GM12878 (cell line): ENCODE results near the gene TMEM214. TPM values are rescaled to one million over a fixed set of nuclear protein-coding genes. Genes with fewer than 3 reads are reported as not detected.

Experiments
- ATAC-seq: fragments of 200-7000 bp; cut with Tn5 transposase; 3 replicates; pipeline ENCODE4 v1.9.1; 2020; ENCODE audit warnings: mild to moderate bottlenecking, moderate library complexity
- BruUV-seq: library from RNA; stranded (reverse); fragments of 400-500 nt; replicated peaks from 2 replicates; lab custom pipeline; 2021; lab: Mats Ljungman, UMichigan
- CTCF ChIA-PET: fragments of 300-600 bp; sonication (Branson Sonifier 250); formaldehyde crosslinking; extraction: SDS; loops from one replicate; lab custom pipeline; 2021; ENCODE audit warnings: inconsistent platforms; lab: Yijun Ruan, JAX
- POLR2A ChIA-PET: fragments of 350-600 bp; formaldehyde crosslinking; extraction: SDS; loops from one replicate; lab custom pipeline; 2021; ENCODE audit warnings: inconsistent platforms; lab: Charles Lee
- RAD21 ChIA-PET: fragments of 300-600 bp; sonication (Branson Sonifier 250); formaldehyde crosslinking; loops from one replicate; lab custom pipeline; 2023; ENCODE audit warnings: antibody characterized with exemption; ENCODE audit not compliant: unreplicated experiment; lab: Charles Lee
- SMC1A ChIA-PET: fragments of 300-600 bp; sonication (Branson Sonifier 250); formaldehyde crosslinking; loops from one replicate; lab custom pipeline; 2023; ENCODE audit not compliant: unreplicated experiment, uncharacterized antibody; lab: Charles Lee
- DNase-seq: peaks from one replicate; pipeline ENCODE4 v3.0.0-alpha.2; 2011; ENCODE audit warnings: low read depth, low spot score
- FAIRE-seq: peaks from 3 replicates; lab custom pipeline; 2011; peaks lifted over from hg19 to GRCh38; lab: Jason Lieb, UNC
- H2AFZ ChIP-seq: 2 replicates; pipeline ENCODE4 v1.6.0; 2011; ENCODE audit warnings: low read depth, low read length, control low read depth; ENCODE audit not compliant: control insufficient read depth
- H3K27ac ChIP-seq: 2 replicates; pipeline ENCODE4 v1.5.1; 2011; ENCODE audit warnings: control low read depth; ENCODE audit not compliant: control insufficient read depth, insufficient read depth
- H3K27me3 ChIP-seq, 2 experiments: replicated peaks in 1 of 2; 2 replicates each; pipeline versions ENCODE4 v1.6.0 to v1.6.1; 2011; ENCODE audit warnings: low read length in 1 of 2; ENCODE audit not compliant: control insufficient read depth in 2 of 2, insufficient read depth in 2 of 2
- H3K36me3 ChIP-seq, 2 experiments: 2 replicates each; pipeline ENCODE4 v1.5.1; 2011; ENCODE audit warnings: low read length in 1 of 2; ENCODE audit not compliant: control insufficient read depth in 2 of 2, insufficient read depth in 2 of 2
- H3K4me1 ChIP-seq: 2 replicates; pipeline ENCODE4 v1.6.1; 2011; ENCODE audit warnings: mild to moderate bottlenecking, low read length, moderate library complexity, mixed read lengths; ENCODE audit not compliant: control insufficient read depth, insufficient read depth
- H3K4me2 ChIP-seq: 2 replicates; pipeline ENCODE4 v1.6.0; 2011; ENCODE audit warnings: control low read depth; ENCODE audit not compliant: control insufficient read depth, insufficient read depth
- H3K4me3 ChIP-seq: fragments of 200-600 bp; sonication (generic); 2 replicates; pipeline ENCODE4 v1.5.1; 2016
- H3K79me2 ChIP-seq: 2 replicates; pipeline ENCODE4 v1.6.0; 2011; ENCODE audit warnings: low read length; ENCODE audit not compliant: control insufficient read depth, insufficient read depth
- H3K9ac ChIP-seq: 2 replicates; pipeline ENCODE4 v1.8.0; 2011; ENCODE audit warnings: low read length, control low read depth, mixed read lengths; ENCODE audit not compliant: control insufficient read depth, insufficient read depth
- H3K9me3 ChIP-seq: replicated peaks from 3 replicates; pipeline ENCODE4 v1.5.1; 2011; ENCODE audit warnings: mild to moderate bottlenecking, low read length; ENCODE audit not compliant: control insufficient read depth, insufficient read depth
- H4K20me1 ChIP-seq: 2 replicates; pipeline ENCODE4 v1.6.0; 2011; ENCODE audit not compliant: control insufficient read depth, insufficient read depth
- MXI1 ChIP-seq: fragments of 150-350 bp; IDR thresholded peaks from 2 replicates; pipeline ENCODE4 v1.6.1; 2011; ENCODE audit warnings: low read depth, mild to moderate bottlenecking, inconsistent platforms, low read length, improper control_type of control experiment
- PKNOX1 ChIP-seq: fragments of 450-650 bp; IDR thresholded peaks from 2 replicates; pipeline ENCODE4 v1.6.1; 2016; ENCODE audit warnings: mild to moderate bottlenecking
- RELA ChIP-seq: fragments of 450-650 bp; IDR thresholded peaks from 2 replicates; pipeline ENCODE4 v1.8.0; 2014; ENCODE audit warnings: borderline replicate concordance; ENCODE audit not compliant: partially characterized antibody
- WGBS: methylation state at CpG from one replicate; pipeline ENCODE4 v1.1.6; 2016; ENCODE audit warnings: low lambda C conversion rate; ENCODE audit not compliant: insufficient replicate concordance, insufficient coverage; ENCODE audit errors: missing lambda C conversion rate; 5-methylcytosine and 5-hydroxymethylcytosine counted together
- in situ Hi-C: fragments of 300-500 bp; cut with MboI; formaldehyde crosslinking; loops from 9 replicates; pipeline ENCODE4 v1.14.3; 2018; ENCODE audit warnings: mixed read lengths
- intact Hi-C: fragments of 100-400 bp; cut with micrococcal nuclease; formaldehyde crosslinking; loops from one replicate; pipeline ENCODE4 v1.14.2; 2022; ENCODE audit not compliant: unreplicated experiment
- polyA plus RNA-seq, 11 experiments: library from polyadenylated mRNA; depleted of rRNA in 4 of 11; unstranded in 6 of 11; stranded (reverse) in 5 of 11; fragments of >200 nt; fragmentation: Nextera tagmentation in 4 of 11; fragmentation: Illumina TruSeq in 1 of 11; extraction: Ambion mirVana in 4 of 11; extraction: Trizol in 1 of 11; gene quantifications; 1 replicate in 1 of 11; 2 replicates in 10 of 11; pipeline versions ENCODE4 v1.2.1 to v1.2.3, GENCODE V29; 2011 to 2016; ENCODE audit warnings: inconsistent platforms in 2 of 11, missing spikeins in 2 of 11, low read depth in 1 of 11
- total RNA-seq, 4 experiments: library from RNA; depleted of rRNA in 3 of 4; stranded (reverse); fragments of >200 nt in 3 of 4; fragmentation: Illumina TruSeq in 1 of 4; extraction: Trizol in 1 of 4; gene quantifications; 2 replicates each; pipeline versions ENCODE4 v1.2.1 to v1.2.3, GENCODE V29; 2013 to 2021

Gene TMEM214
- total and polyA plus RNA-seq, 10 of the 15 experiments (the other 5 are each of a cell fraction or from before 2014, with no cell fraction given) = 10.4 to 79.2 (median 45.0) TPM

DNA sequence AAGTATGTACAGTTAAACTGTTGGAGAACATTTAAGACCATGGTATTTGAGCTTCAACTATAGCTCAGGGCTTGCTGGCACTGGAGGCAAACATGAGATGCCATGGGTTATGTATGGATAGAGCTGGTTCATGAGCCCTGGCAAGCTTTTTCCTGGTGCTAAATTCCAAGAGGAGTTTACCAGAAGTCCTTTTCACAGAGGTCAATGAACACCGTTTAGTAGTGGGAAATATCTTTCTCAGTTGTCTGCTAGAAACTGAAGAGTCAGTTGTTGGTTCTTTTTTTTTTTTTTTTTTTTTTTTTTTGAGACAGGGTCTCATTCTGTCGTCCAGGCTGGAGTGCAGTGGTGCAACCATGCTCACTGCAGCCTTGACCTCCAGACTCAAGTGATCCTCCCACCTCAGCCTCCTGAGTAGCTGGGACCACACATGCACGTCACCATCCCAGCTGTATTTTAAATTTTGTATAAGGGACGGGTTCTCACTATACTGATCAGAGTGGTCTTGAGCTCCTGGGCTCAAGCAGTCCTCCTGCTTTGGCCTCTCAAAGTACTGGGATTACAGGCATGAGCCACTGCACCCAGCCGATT, 55.2 kb downstream of the TMEM214 start:
- intact Hi-C loops = no loop called here
- ChIA-PET RAD21 (interaction anchor here (0.9 to 2.2 kb wide), 6 partner anchors 16 to 192 kb away, joined by 3 to 14 read pairs (median 3); partner anchors contain the start of genes ABHD1 and OST4), POLR2A (interaction anchor here (0.5 to 3.4 kb wide), 6 partner anchors 14 to 1200 kb away, joined by 3 to 12 read pairs (median 5); partner anchors contain the start of genes AGBL5 and PREB), CTCF (interaction anchor here (0.9 to 8.6 kb wide), 10 partner anchors 7 to 215 kb away, joined by 3 to 85 read pairs (median 8); partner anchors contain the start of genes AGBL5 and PREB), SMC1A (interaction anchor here (0.8 to 1.9 kb wide), 7 partner anchors 10 to 191 kb away, joined by 3 to 8 read pairs (median 4); no protein-coding TSS in a partner anchor)
- H4K20me1 ChIP-seq = no peaks in the 10 kb centered on the region
- H2AFZ ChIP-seq = no peak overlapping the region
- no peaks in the 10 kb centered on the region for H3K36me3 ChIP-seq
- H3K79me2 ChIP-seq = no peaks in the 10 kb centered on the region
- no peak overlapping the region for H3K27ac ChIP-seq
- in situ Hi-C loops = loop anchor here (10.0 kb wide), 1 partner anchor 123 kb away; no protein-coding TSS in a partner anchor
- H3K27me3 ChIP-seq = no peaks in the 10 kb centered on the region
- no peak for TF ChIP-seq PKNOX1
- TF ChIP-seq RELA = no peak
- TF ChIP-seq MXI1 = no peak
- peak overlapping the region; percentile 87; the same call in 1 of the 2 replicates for H3K4me2 ChIP-seq
- peak overlapping the region; percentile 87; the same call in 1 of the 2 replicates for H3K4me3 ChIP-seq
- peaks cover 11% of the 10 kb centered on the region; the same call in 1 of the 2 replicates for H3K4me1 ChIP-seq
- no peak for DNase-seq
- FAIRE-seq = no peak
- BruUV-seq = no TSS peak
- no peak overlapping the region for H3K9ac ChIP-seq
- no peaks in the 10 kb centered on the region for H3K9me3 ChIP-seq
- WGBS = 71% methylated on average over 4 of the region's 5 CpGs
- no peak for ATAC-seq
